ENCODE data around the gene ADAMTS4.

DNA sequence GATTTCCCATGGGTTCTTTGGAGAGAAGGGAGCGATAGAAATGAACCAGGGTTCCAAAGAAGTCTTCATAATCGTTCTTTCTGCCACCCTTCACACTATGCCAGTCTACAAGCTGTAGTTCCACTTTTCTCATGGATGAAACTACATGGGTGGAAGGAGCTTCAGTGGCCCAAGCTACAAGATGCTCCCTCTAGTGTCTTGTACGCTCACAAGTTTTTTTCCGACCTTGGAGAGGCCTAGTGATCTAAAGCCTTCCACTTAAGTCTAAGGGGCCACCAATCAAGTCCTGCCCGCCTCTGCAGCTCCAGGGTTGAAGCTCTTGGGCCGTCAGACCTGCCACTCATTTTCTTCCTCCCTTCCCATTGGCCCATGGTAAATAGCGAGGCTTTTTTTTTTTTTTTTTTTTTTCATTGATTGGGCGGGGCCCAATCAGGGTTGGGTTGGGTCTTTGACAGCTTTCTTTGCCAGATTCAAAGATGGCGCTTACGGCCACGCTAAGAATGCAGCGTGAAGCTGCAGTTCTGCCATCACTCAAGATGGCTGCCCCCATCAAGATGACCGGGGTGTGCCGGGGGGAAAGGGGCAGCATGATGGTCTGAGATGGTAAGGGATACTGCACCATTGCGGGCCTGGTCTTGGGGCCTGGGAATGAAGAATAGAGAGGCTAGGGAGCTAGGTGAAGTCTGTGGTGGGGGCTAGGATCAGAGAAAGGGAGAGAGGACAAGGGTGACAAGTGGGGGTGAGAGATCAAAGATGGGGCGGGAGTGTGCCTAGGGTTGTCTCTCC is 26.9 kb upstream of the ADAMTS4 start, which contains the start of gene TOMM40L:
- TF ChIP-seq, protein P1, sequence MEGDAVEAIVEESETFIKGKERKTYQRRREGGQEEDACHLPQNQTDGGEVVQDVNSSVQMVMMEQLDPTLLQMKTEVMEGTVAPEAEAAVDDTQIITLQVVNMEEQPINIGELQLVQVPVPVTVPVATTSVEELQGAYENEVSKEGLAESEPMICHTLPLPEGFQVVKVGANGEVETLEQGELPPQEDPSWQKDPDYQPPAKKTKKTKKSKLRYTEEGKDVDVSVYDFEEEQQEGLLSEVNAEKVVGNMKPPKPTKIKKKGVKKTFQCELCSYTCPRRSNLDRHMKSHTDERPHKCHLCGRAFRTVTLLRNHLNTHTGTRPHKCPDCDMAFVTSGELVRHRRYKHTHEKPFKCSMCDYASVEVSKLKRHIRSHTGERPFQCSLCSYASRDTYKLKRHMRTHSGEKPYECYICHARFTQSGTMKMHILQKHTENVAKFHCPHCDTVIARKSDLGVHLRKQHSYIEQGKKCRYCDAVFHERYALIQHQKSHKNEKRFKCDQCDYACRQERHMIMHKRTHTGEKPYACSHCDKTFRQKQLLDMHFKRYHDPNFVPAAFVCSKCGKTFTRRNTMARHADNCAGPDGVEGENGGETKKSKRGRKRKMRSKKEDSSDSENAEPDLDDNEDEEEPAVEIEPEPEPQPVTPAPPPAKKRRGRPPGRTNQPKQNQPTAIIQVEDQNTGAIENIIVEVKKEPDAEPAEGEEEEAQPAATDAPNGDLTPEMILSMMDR (conservative IDR thresholded peaks at IDR 0.05 in 1 of 2, IDR thresholded peaks at IDR 0.05 in 1 of 2; ENCODE audit: low read depth in 1 of 2, low read length in 2 of 2) = peak; percentile 65 to 77
- TF ChIP-seq EZH2 (IDR thresholded peaks at IDR 0.05; ENCODE audit: low read length, missing control alignments) = no peak

All from fibroblast of lung (primary cell).